ENCODE data around the gene SERPINH1. TPM values are rescaled to one million over a fixed set of nuclear protein-coding genes. Genes with fewer than 3 reads are reported as not detected.

SERPINH1 gene
- total and polyA plus RNA-seq, 2 of the 13 experiments (the other 11 are each of a cell fraction or from before 2014, with no cell fraction given): 83.6 to 83.8 TPM

DNA sequence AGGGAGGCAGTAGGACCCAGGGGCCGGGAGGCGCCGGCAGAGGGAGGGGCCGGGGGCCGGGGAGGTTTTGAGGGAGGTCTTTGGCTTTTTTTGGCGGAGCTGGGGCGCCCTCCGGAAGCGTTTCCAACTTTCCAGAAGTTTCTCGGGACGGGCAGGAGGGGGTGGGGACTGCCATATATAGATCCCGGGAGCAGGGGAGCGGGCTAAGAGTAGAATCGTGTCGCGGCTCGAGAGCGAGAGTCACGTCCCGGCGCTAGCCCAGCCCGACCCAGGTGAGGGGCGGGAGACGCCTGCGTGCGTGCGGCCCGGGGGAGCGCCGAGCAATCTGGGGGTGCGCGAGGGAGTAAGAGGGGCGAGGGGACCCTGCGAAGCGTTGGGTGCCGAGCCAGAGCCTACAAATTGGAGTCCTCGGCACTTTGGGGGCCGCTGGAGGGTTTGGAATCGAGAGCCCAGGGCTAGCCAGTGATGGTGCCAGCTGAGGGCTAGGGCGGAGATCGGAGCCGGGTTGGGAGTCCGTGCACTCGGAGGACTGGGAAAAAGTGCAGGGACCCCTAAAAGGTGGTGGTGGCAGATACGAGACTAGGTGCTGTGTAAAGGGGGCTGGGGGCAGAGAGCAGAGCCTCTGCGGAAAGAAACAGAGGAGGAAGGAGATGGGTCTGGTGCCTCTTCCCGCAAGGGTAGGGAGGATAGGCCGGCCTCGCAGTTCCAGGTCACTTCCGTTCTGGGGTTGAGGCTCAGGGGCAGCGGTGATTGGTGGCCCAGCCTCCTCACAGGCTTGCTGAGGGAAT, at the start of gene SERPINH1 (continued):
- TF ChIP-seq, protein P1, sequence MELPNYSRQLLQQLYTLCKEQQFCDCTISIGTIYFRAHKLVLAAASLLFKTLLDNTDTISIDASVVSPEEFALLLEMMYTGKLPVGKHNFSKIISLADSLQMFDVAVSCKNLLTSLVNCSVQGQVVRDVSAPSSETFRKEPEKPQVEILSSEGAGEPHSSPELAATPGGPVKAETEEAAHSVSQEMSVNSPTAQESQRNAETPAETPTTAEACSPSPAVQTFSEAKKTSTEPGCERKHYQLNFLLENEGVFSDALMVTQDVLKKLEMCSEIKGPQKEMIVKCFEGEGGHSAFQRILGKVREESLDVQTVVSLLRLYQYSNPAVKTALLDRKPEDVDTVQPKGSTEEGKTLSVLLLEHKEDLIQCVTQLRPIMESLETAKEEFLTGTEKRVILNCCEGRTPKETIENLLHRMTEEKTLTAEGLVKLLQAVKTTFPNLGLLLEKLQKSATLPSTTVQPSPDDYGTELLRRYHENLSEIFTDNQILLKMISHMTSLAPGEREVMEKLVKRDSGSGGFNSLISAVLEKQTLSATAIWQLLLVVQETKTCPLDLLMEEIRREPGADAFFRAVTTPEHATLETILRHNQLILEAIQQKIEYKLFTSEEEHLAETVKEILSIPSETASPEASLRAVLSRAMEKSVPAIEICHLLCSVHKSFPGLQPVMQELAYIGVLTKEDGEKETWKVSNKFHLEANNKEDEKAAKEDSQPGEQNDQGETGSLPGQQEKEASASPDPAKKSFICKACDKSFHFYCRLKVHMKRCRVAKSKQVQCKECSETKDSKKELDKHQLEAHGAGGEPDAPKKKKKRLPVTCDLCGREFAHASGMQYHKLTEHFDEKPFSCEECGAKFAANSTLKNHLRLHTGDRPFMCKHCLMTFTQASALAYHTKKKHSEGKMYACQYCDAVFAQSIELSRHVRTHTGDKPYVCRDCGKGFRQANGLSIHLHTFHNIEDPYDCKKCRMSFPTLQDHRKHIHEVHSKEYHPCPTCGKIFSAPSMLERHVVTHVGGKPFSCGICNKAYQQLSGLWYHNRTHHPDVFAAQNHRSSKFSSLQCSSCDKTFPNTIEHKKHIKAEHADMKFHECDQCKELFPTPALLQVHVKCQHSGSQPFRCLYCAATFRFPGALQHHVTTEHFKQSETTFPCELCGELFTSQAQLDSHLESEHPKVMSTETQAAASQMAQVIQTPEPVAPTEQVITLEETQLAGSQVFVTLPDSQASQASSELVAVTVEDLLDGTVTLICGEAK (IDR thresholded peaks at IDR 0.05): no peak
- TF ChIP-seq, protein P1 (CRISPR knock-in tag; IDR thresholded peaks at IDR 0.05): 0 out of 2 replicates have a peak, but pooled peaks have one; percentile 9
- TF ChIP-seq, protein P2, sequence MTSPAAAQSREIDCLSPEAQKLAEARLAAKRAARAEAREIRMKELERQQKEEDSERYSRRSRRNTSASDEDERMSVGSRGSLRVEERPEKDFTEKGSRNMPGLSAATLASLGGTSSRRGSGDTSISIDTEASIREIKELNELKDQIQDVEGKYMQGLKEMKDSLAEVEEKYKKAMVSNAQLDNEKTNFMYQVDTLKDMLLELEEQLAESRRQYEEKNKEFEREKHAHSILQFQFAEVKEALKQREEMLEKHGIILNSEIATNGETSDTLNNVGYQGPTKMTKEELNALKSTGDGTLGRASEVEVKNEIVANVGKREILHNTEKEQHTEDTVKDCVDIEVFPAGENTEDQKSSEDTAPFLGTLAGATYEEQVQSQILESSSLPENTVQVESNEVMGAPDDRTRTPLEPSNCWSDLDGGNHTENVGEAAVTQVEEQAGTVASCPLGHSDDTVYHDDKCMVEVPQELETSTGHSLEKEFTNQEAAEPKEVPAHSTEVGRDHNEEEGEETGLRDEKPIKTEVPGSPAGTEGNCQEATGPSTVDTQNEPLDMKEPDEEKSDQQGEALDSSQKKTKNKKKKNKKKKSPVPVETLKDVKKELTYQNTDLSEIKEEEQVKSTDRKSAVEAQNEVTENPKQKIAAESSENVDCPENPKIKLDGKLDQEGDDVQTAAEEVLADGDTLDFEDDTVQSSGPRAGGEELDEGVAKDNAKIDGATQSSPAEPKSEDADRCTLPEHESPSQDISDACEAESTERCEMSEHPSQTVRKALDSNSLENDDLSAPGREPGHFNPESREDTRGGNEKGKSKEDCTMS (CRISPR knock-in tag; conservative IDR thresholded peaks at IDR 0.05): no peak
- TF ChIP-seq ZNF816 (CRISPR knock-in tag; IDR thresholded peaks at IDR 0.05; ENCODE audit: borderline replicate concordance): peak; percentile 87; the same call in 1 of the 2 replicates
- peak; percentile 47; the same call in 1 of the 2 replicates for TF ChIP-seq SNAI1 (CRISPR knock-in tag; IDR thresholded peaks at IDR 0.05; ENCODE audit: borderline replicate concordance)
- TF ChIP-seq, protein P3, sequence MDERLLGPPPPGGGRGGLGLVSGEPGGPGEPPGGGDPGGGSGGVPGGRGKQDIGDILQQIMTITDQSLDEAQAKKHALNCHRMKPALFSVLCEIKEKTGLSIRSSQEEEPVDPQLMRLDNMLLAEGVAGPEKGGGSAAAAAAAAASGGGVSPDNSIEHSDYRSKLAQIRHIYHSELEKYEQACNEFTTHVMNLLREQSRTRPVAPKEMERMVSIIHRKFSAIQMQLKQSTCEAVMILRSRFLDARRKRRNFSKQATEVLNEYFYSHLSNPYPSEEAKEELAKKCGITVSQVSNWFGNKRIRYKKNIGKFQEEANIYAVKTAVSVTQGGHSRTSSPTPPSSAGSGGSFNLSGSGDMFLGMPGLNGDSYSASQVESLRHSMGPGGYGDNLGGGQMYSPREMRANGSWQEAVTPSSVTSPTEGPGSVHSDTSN (CRISPR knock-in tag; IDR thresholded peaks at IDR 0.05): no peak
- no peak for TF ChIP-seq HDAC6 (IDR thresholded peaks at IDR 0.05; ENCODE audit: low read depth, low read length)
- TF ChIP-seq, protein P4, sequence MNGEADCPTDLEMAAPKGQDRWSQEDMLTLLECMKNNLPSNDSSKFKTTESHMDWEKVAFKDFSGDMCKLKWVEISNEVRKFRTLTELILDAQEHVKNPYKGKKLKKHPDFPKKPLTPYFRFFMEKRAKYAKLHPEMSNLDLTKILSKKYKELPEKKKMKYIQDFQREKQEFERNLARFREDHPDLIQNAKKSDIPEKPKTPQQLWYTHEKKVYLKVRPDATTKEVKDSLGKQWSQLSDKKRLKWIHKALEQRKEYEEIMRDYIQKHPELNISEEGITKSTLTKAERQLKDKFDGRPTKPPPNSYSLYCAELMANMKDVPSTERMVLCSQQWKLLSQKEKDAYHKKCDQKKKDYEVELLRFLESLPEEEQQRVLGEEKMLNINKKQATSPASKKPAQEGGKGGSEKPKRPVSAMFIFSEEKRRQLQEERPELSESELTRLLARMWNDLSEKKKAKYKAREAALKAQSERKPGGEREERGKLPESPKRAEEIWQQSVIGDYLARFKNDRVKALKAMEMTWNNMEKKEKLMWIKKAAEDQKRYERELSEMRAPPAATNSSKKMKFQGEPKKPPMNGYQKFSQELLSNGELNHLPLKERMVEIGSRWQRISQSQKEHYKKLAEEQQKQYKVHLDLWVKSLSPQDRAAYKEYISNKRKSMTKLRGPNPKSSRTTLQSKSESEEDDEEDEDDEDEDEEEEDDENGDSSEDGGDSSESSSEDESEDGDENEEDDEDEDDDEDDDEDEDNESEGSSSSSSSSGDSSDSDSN (CRISPR knock-in tag; IDR thresholded peaks at IDR 0.05): peak; percentile 74
- peak; percentile 44; the same call in 1 of the 2 replicates for TF ChIP-seq ZSCAN25 (CRISPR knock-in tag; IDR thresholded peaks at IDR 0.05)
- TF ChIP-seq ZFP36L2 (CRISPR knock-in tag; IDR thresholded peaks at IDR 0.05): no peak
- no peak for TF ChIP-seq ZNF589 (CRISPR knock-in tag; conservative IDR thresholded peaks at IDR 0.05)
- no peak; the same call in 1 of the 2 replicates for TF ChIP-seq REXO4 (CRISPR knock-in tag; IDR thresholded peaks at IDR 0.05; ENCODE audit: borderline replicate concordance)
- TF ChIP-seq CAMTA2 (CRISPR knock-in tag; IDR thresholded peaks at IDR 0.05; ENCODE audit: borderline replicate concordance): no peak

Measured in HepG2 (cell line).